Stimulated activated CD4-positive, alpha-beta T cell treated with anti-CD3 and anti-CD28 coated beads, Interleukin-2, amount 100 ng/mL, for 48 hours (primary cell): ENCODE results near the gene S1PR1.
"Not testable (repeated sequence)": the region's sequence is repeated elsewhere in the genome, so short reads cannot be mapped to it uniquely, and the experiment has no call there.

Experiments used
- DNase-seq, 2 donors: peaks; one replicate each; pipeline ENCODE4 v3.0.0-alpha.2; 2020

Gene S1PR1

GRCh38 chr1:101236516-101237228 lies at the start of gene S1PR1:
Gene S1PR1 (plus strand): TSS chr1:101237019. CDS start chr1:101238985, 1,966 bp downstream.
- peak; percentile 64 to 66 for DNase-seq

GRCh38 chr1:101187297-101187696 lies 49.5 kb upstream of the S1PR1 start:
- DNase-seq, result no peak

- DNase-seq, result no peak
These were observed 48.5 kb upstream of the S1PR1 start for GRCh38 chr1:101188331-101188730.

DNA sequence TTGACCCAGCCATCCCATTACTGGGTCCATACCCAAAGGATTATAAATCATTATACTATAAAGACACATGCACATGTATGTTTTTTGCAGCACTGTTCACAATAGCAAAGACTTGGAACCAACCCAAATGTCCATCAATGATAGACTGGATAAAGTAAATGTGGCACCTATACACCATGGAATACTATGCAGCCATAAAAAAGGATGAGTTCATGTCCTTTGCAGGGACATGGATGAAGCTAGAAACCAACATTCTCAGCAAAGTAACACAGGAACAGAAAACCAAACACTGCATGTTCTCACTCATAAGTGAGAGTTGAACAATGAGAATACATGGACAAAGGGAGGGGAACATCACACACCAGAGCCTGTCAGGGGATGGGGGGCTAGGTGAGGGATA lies 47.9 kb upstream of the S1PR1 start:
- not testable (repeated sequence) for DNase-seq

DNA sequence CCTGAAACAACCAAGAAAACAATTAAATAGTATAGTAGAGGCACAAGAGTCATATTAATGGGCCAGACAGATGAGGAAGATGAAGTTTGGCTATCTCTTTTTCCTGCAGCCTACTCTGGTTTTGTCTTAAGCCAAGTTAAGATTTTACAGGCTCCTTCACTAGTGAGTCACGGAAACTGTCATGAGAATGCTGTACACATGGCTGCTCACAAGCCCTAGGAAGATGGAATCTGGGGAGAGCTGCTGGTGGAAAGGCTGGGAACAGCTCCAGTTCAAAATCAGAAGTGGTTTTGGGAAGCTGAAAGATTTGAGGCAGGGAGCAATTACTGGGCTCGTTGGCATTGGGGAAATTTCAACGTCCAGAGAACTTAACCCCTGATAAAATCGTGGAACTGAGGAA lies 46.4 kb upstream of the S1PR1 start:
- DNase-seq, result no peak

GRCh38 chr1:101191049-101191448 lies 45.8 kb upstream of the S1PR1 start:
- DNase-seq, result no peak

DNA sequence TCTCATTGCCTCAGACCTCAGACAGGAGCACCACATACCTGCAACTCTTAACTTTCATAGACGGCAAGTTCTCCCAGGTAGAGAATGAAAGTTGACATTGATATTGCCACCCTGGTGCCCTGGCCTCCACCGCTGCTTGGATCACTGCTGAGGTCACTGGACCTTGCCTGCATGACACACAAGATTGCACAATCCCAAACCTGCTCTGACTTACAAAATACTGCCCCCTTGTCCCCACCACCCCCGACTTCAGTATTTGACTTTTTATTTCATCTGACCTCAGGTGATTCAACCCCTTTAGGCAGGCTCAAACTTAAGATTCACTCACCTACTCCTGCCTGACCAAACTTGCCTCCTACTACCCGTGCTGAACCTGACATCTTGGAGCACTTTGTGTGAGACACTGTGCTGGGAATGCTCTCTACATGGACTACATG lies 43.1 kb upstream of the S1PR1 start:
- no peak for DNase-seq

DNA sequence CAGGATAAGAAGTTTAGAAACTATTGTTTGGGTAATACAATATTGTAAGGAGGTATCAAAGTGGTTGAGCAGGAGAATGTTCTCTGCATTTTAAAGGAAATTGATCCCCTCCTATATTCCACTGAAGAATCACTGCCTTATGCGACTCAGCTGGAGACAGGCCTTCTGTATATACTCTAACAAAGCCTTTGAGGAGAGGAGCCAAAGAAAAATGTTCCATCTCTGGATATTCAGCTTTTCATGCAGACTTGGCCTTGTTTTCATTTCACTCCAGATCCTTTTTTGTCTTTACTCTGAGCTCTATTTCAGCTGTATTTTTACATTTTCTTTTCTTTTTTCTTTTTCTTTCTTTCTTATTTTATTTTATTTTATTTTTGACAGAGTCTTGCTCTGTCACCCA lies 42.1 kb upstream of the S1PR1 start:
- DNase-seq, result no peak

- DNase-seq, result no peak
These were observed 40.2 kb upstream of the S1PR1 start for GRCh38 chr1:101196668-101197067.

GRCh38 chr1:101198842-101199636 lies 37.8 kb upstream of the S1PR1 start:
- peak; percentile 32 to 52 for DNase-seq

DNA sequence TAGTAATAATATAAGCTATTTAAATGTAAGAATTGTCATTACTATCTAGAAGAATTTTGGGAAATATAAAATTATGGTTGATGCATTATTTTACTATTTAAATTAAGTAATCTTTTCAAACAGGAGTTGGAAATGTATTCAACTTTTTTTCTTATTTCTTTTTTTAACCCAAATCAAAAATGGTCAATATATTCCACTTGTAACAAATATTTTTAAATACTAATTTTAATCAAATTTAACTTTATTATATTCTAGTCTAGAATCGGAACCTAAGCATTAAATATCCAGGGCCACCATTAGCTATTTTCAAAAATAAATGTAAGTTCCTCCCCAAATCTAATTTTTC lies 37.2 kb upstream of the S1PR1 start:
- no peak for DNase-seq

DNA sequence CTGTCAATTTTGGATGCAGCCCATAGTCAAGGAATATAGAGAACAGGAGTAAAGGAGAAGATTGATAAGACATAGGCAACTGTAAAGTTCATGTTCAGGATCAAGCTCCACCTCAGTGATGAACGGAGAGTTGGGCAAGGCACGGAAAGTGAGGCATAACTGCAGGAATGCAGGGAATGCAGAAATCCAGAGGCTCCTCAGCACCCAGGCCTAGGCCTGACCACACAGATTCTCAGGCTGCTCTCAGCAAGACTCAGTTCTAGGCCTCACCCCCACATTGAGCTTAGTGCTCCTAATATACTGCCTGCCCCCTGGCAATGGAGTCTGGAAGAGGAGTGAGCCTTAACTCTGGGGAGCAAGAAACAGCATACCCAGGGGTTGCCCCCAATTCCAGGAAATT lies 36.3 kb upstream of the S1PR1 start:
- no peak for DNase-seq

GRCh38 chr1:101203820-101204540 lies 32.8 kb upstream of the S1PR1 start:
- no peak for DNase-seq

DNA sequence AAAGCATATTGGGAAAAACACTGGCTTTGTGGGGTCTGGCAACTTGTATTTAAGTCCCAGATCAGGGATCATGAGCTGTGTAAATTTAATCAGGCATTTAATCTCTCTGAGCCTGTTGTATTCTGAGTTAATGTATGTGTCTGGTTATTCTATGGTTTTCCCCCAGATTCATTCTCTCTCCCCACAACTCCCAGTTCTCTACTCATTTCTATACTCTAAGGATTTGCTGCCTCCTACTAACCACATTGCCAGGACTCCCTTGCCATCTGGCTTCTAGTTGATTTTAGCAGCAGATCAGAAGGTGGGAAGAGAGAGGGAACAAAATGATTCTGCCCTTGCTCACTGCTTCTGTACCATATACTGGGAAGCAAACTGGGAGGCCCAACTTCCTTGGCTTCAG lies 31.4 kb upstream of the S1PR1 start:
- no peak for DNase-seq

DNA sequence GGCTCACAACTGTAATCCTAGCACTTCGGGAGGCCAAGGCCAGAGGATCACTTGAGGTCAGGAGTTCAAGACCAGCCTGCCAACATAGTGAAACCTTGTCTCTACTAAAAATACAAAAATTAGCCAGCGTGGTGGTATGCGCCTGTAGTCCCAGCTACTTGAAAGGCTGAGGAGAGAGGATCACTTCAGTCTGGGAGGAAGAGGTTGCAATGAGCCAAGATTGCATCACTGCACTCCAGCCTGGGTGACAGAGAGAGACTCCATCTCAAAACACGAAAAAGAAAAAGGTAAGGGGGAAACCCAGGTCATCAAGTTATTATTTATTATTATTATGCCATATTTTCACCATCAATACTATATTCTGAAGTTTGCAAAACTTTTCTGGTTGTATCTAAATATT lies 30.7 kb upstream of the S1PR1 start:
- DNase-seq, result not testable (repeated sequence)

DNA sequence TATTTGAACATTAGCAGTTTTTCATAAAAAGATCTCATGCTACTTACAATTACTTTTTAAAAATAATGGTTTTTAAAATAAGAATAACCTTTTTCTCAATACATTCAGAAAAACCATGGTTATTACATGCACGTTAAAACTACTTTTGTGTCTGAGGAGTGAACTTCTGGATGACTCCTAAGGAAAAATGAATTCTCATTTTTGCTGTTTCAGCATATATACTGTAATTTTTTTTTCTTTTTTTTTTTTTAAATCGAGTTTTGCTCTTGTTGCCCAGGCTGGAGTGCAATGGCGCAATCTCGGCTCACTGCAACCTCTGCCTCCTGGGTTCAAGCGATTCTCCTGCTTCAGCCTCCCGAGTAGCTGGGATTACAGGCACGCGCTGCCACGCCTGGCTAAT lies 29.5 kb upstream of the S1PR1 start:
- not testable (repeated sequence) for DNase-seq

- no peak for DNase-seq
These were observed 28.9 kb upstream of the S1PR1 start for GRCh38 chr1:101207891-101208290.

GRCh38 chr1:101215363-101216011 lies 21.3 kb upstream of the S1PR1 start:
- no peak for DNase-seq

- no peak for DNase-seq
These were observed 20.2 kb upstream of the S1PR1 start for GRCh38 chr1:101216623-101217022.

GRCh38 chr1:101217148-101217547 lies 19.7 kb upstream of the S1PR1 start:
- DNase-seq, result no peak

DNA sequence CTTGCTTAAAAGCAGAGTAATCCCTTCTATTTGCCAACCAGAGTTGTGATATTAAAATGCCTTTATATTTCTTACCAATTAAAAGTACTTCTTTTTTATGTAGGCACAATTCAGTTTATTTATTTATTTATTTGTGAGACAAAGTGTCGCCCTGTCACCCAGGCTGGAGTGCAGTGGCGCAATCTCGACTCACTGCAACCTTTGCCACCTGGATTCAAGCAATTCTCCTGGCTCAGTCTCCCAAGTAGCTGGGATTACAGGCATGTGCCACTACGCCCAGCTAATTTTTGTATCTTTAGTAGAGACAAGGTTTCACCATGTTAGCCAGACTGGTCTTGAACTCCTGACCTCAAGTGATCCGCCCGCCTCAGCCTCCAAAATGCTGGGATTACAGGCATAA lies 17.9 kb upstream of the S1PR1 start:
- not testable (repeated sequence) for DNase-seq

- no peak for DNase-seq
These were observed 16.6 kb upstream of the S1PR1 start for GRCh38 chr1:101219924-101220870.
